GM12875 (cell line): ENCODE measurements around the gene GAS7.
A peak's percentile ranks its signal among the peaks of the same experiment; 100 is the strongest.

Experiments used
- H3K4me3 ChIP-seq: one replicate; pipeline ENCODE4 v1.5.1; 2011; ENCODE audit warnings: low read depth, low read length, control low read depth
- CTCF ChIP-seq: IDR thresholded peaks from 2 replicates; pipeline ENCODE4 v1.5.1; 2011; ENCODE audit warnings: low read depth, mild to moderate bottlenecking, control low read depth, inconsistent platforms, low read length, moderate library complexity, borderline replicate concordance; ENCODE audit not compliant: insufficient read depth

Gene GAS7

DNA sequence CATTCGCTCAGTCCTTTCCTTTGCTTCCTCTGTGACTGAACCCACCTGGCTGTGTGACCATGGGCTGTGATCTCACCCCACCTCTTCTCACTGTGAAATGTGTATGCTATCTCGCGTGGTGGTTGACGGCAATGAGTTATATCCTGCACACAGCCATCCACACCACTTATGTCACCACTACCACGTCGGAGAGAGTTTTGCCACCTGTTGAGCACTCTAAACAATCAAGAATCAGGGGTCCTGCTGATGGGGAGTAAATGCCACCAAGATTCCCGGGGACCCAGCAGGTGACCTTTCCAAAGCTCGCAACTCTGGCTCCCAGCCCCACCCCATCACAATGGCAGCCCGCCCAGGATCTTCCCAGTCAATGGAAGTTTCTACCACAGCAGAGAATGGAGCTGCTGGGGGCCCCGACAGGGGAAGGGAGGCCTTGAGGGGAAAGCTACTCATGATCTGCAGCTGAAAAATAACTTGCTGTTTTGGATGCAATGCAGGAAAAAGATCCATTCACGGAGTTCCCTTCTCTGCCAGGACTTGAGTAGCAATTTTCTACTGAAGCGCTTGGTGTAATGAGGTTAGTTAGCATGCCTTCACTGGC is 267.2 kb downstream of the GAS7 start:
- no peak for TF ChIP-seq CTCF
- no peak overlapping the region for H3K4me3 ChIP-seq

- no peak overlapping the region for H3K4me3 ChIP-seq
- TF ChIP-seq CTCF = no peak
These were observed 268.5 kb downstream of the GAS7 start for GRCh38 chr17:9929871-9930270.

- no peak for TF ChIP-seq CTCF
- no peak overlapping the region for H3K4me3 ChIP-seq
These were observed 269.6 kb downstream of the GAS7 start for GRCh38 chr17:9928601-9929333.

DNA sequence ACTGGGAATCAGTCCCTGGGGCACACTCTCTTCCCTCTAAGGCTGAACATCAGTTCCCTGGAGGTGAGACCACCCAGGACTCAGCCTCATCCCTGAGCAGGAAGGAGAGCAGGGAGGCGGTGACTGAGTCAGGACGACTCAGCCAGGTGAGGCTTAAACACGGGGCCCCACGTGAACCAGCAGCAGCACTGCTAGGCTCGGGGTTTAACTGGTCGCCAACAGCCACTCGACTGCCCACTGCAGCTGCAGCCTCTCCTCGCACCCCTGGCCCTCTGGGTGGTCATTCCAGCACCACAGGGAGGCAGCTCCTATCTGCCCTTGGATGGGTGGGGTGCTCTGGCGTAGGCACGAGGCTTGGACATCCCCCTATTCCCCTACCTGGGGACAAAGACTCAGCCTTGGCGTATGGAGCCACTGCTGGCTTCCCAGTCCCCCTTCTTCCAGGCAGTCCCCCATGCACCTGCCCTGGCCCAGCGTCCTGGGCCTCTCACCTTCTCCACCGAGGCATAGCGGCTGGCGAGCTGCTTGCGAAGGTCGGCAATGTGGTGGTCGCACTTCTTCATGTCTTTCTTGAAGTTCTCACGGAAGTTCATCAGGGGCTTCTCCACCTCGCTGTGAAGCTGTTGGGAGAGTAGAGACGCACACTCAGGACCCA is 272.1 kb downstream of the GAS7 start:
- H3K4me3 ChIP-seq = no peak overlapping the region
- no peak for TF ChIP-seq CTCF

DNA sequence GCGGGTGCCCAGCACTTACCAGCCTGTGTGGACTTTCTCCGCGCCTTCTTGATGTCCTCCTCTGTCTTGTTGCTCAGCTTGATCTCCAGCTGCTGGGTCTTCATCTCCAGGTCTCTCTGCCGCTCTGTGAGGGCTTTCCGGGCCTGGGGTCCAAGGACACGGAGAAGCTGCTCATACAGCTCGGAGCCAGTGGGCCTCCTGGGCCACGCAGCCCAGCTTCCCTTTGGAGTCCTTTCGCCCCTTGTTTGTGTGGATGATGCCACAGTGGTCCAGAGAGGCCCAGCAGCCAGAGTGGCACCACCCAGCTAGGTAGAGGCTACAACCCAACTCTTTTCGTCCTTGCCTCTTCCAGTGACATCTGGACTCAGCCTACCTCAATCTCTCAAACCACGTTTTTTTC is 272.9 kb downstream of the GAS7 start:
- no peak for TF ChIP-seq CTCF
- no peak overlapping the region for H3K4me3 ChIP-seq

DNA sequence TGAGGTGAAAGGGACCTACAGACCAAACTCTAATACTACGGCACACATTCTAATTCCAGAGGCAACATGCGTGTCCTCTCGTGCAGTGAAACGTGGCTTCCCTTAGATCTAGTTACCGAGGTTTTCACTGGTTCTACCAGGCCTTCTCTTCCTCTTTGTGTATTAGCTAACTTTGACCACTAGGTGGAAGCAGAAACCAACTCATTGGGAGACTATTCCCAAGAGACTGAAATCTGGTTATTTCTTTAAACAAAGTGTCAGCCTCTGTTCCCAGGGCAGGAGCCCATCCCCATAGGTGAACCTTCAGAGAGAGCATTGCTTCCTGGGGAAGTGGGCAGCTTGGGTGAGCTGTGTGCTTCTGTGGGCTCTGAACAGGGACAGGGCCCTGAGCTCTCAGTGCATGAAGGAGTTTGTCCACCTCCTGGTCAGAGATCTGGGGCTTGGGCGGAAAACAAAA is 273.6 kb downstream of the GAS7 start:
- H3K4me3 ChIP-seq = no peak overlapping the region
- TF ChIP-seq CTCF = peak; percentile 68
